ENCODE results near the gene PKD1L1.

PKD1L1 gene

GRCh38 chr7:47811632-47812380, 136.5 kb downstream of the PKD1L1 start:
- DNase-seq (ENCODE audit: low read depth) = no peak
- TF ChIP-seq CTCF (IDR thresholded peaks at IDR 0.05; ENCODE audit: control insufficient read depth, insufficient read depth, low read depth, low read length, missing control alignments) = no peak
- H3K4me3 ChIP-seq (ENCODE audit: control insufficient read depth, low read depth, low read length) = no peak overlapping the region

GRCh38 chr7:47809387-47809786, 138.9 kb downstream of the PKD1L1 start:
- no peak for DNase-seq (ENCODE audit: low read depth)
- no peak overlapping the region for H3K4me3 ChIP-seq (ENCODE audit: control insufficient read depth, low read depth, low read length)
- no peak for TF ChIP-seq CTCF (IDR thresholded peaks at IDR 0.05; ENCODE audit: control insufficient read depth, insufficient read depth, low read depth, low read length, missing control alignments)

- no peak overlapping the region for H3K4me3 ChIP-seq (ENCODE audit: control insufficient read depth, low read depth, low read length)
- TF ChIP-seq CTCF (IDR thresholded peaks at IDR 0.05; ENCODE audit: control insufficient read depth, insufficient read depth, low read depth, low read length, missing control alignments) = no peak
- DNase-seq (ENCODE audit: low read depth) = no peak
These were observed 139.9 kb downstream of the PKD1L1 start for GRCh38 chr7:47808321-47808720.

GRCh38 chr7:47807756-47808155, 140.5 kb downstream of the PKD1L1 start:
- DNase-seq (ENCODE audit: low read depth) = no peak
- H3K4me3 ChIP-seq (ENCODE audit: control insufficient read depth, low read depth, low read length) = no peak overlapping the region
- no peak for TF ChIP-seq CTCF (IDR thresholded peaks at IDR 0.05; ENCODE audit: control insufficient read depth, insufficient read depth, low read depth, low read length, missing control alignments)

- DNase-seq (ENCODE audit: low read depth) = no peak
- no peak for TF ChIP-seq CTCF (IDR thresholded peaks at IDR 0.05; ENCODE audit: control insufficient read depth, insufficient read depth, low read depth, low read length, missing control alignments)
These were observed 141.1 kb downstream of the PKD1L1 start for GRCh38 chr7:47807126-47807525.

GRCh38 chr7:47806701-47807103, 141.6 kb downstream of the PKD1L1 start:
- TF ChIP-seq CTCF (IDR thresholded peaks at IDR 0.05; ENCODE audit: control insufficient read depth, insufficient read depth, low read depth, low read length, missing control alignments) = no peak
- H3K4me3 ChIP-seq (ENCODE audit: control insufficient read depth, low read depth, low read length) = no peak overlapping the region
- DNase-seq (ENCODE audit: low read depth) = no peak

More at GRCh38 chr7:47807126-47807525, 141.1 kb downstream of the PKD1L1 start:
- no peak overlapping the region for H3K4me3 ChIP-seq (ENCODE audit: control insufficient read depth, low read depth, low read length)

Data from AG09309 (cell line).